B cell (primary cell): Measurements from ENCODE around the gene ETAA1. TPM values are rescaled to one million over a fixed set of nuclear protein-coding genes. Genes with fewer than 3 reads are reported as not detected.

Experiments used
- ATAC-seq: fragments of 200-7000 bp; cut with Tn5 transposase; one replicate; pipeline ENCODE4 v1.10.0; 2021; ENCODE audit warnings: low read depth, mild to moderate bottlenecking, moderate number of reproducible peaks, moderate library complexity
- CTCF ChIA-PET: fragments of 350-600 bp; sonication (Branson Sonifier 250); formaldehyde crosslinking; loops from one replicate; lab custom pipeline; 2021; ENCODE audit warnings: antibody characterized with exemption, inconsistent platforms; lab: Charles Lee
- POLR2A ChIA-PET: fragments of 350-600 bp; sonication (Branson Sonifier 250); formaldehyde crosslinking; loops from one replicate; lab custom pipeline; 2021; ENCODE audit warnings: antibody characterized with exemption; lab: Charles Lee
- DNase-seq: peaks from one replicate; pipeline ENCODE4 v3.0.0; 2013
- H2AFZ ChIP-seq: 2 replicates; pipeline ENCODE4 v1.6.1; 2012; ENCODE audit warnings: mild to moderate bottlenecking, low read depth, low read length; ENCODE audit not compliant: insufficient read depth, poor library complexity, severe bottlenecking
- H3K27ac ChIP-seq, 2 donors: 1 replicate in 1 of 2; 2 replicates in 1 of 2; pipeline ENCODE4 v1.5.1; 2012 to 2013; ENCODE audit warnings: low read length in 2 of 2, mild to moderate bottlenecking in 2 of 2, moderate library complexity in 1 of 2
- H3K27me3 ChIP-seq, 4 experiments: fragments of 200-600 bp in 1 of 4; sonication (generic) in 1 of 4; replicated peaks in 1 of 4; 1 replicate in 2 of 4; 2 replicates in 2 of 4; pipeline versions ENCODE4 v1.6.1 to v1.7.0; 2013 to 2016; ENCODE audit warnings: low read length in 3 of 4, mild to moderate bottlenecking in 2 of 4, mixed read lengths in 1 of 4, moderate library complexity in 1 of 4; ENCODE audit not compliant: insufficient read depth in 4 of 4, control insufficient read depth in 3 of 4; ENCODE audit errors: control extremely low read depth in 1 of 4
- H3K36me3 ChIP-seq, 2 experiments: replicated peaks in 1 of 2; 1 replicate in 1 of 2; 2 replicates in 1 of 2; pipeline versions ENCODE4 v1.6.1 to v1.7.1; 2013; ENCODE audit warnings: low read length in 1 of 2; ENCODE audit not compliant: insufficient read depth in 2 of 2, control insufficient read depth in 1 of 2; ENCODE audit errors: control extremely low read depth in 1 of 2, extremely low read depth in 1 of 2
- H3K4me1 ChIP-seq, 2 donors: fragments of 200-600 bp in 1 of 2; sonication (generic) in 1 of 2; 1 replicate in 1 of 2; 2 replicates in 1 of 2; pipeline versions ENCODE4 v1.5.1 to v1.6.1; 2013 to 2017; ENCODE audit warnings: low read length in 2 of 2; ENCODE audit not compliant: control insufficient read depth in 2 of 2, insufficient read depth in 2 of 2
- H3K4me2 ChIP-seq: replicated peaks from 2 replicates; pipeline ENCODE3; 2012; ENCODE audit warnings: mild to moderate bottlenecking, low read depth, low read length; ENCODE audit not compliant: poor library complexity, severe bottlenecking
- H3K4me3 ChIP-seq, 5 experiments: fragments of 200-600 bp in 1 of 5; sonication (generic) in 1 of 5; 1 replicate in 3 of 5; 2 replicates in 2 of 5; pipeline versions ENCODE4 v1.5.1 to v1.7.0; 2011 to 2016; ENCODE audit warnings: low read length in 4 of 5, mild to moderate bottlenecking in 4 of 5, low read depth in 2 of 5, control low read depth in 1 of 5, moderate library complexity in 1 of 5; ENCODE audit not compliant: insufficient read depth in 1 of 5; ENCODE audit errors: control extremely low read depth in 1 of 5, extremely low read depth in 1 of 5
- H3K79me2 ChIP-seq: fragments of 200-600 bp; sonication (generic); one replicate; pipeline ENCODE4 v1.6.0; 2016; ENCODE audit warnings: low read length; ENCODE audit not compliant: control insufficient read depth, insufficient read depth
- H3K9ac ChIP-seq: fragments of 200-600 bp; sonication (generic); 2 replicates; pipeline ENCODE4 v1.6.1; 2017; ENCODE audit warnings: mild to moderate bottlenecking, low read length, moderate library complexity
- H3K9me3 ChIP-seq, 3 donors: one replicate each; pipeline versions ENCODE4 v1.6.1 to v1.7.1; 2013; ENCODE audit warnings: low read length in 2 of 3; ENCODE audit not compliant: control insufficient read depth in 2 of 3, insufficient read depth in 1 of 3; ENCODE audit errors: control extremely low read depth in 1 of 3
- H4K20me1 ChIP-seq: 2 replicates; pipeline ENCODE4 v1.6.0; 2012; ENCODE audit warnings: mild to moderate bottlenecking, low read length; ENCODE audit not compliant: insufficient read depth, control insufficient read depth, poor library complexity, severe bottlenecking
- H3K27ac Mint-ChIP-seq: one replicate; pipeline ENCODE4 v1.8.0; 2021; ENCODE audit warnings: mixed read lengths
- H3K27me3 Mint-ChIP-seq: one replicate; pipeline ENCODE4 v1.8.0; 2021; ENCODE audit warnings: mixed read lengths
- H3K4me1 Mint-ChIP-seq: one replicate; pipeline ENCODE4 v1.8.0; 2021; ENCODE audit warnings: mixed read lengths
- H3K4me3 Mint-ChIP-seq: one replicate; pipeline ENCODE4 v1.8.0; 2021; ENCODE audit warnings: mixed read lengths
- H3K9me3 Mint-ChIP-seq: one replicate; pipeline ENCODE4 v1.8.0; 2022; ENCODE audit warnings: mixed read lengths; ENCODE audit not compliant: insufficient read depth
- CTCF ChIP-seq: fragments of 200-600 bp; IDR thresholded peaks from one replicate; pipeline ENCODE4 v1.8.0; 2022; ENCODE audit warnings: antibody characterized with exemption, mild to moderate bottlenecking
- EZH2 ChIP-seq: IDR thresholded peaks from 2 replicates; pipeline ENCODE4 v1.6.1; 2012; ENCODE audit warnings: borderline replicate concordance, low read depth, mild to moderate bottlenecking, moderate library complexity, low read length; ENCODE audit not compliant: insufficient read depth, poor library complexity, severe bottlenecking
- WGBS: methylation state at CpG from one replicate; pipeline ENCODE4 v1.1.5; 2013; ENCODE audit warnings: missing lambda C conversion rate; ENCODE audit not compliant: insufficient coverage; 5-methylcytosine and 5-hydroxymethylcytosine counted together
- intact Hi-C: fragments of 100-400 bp; cut with micrococcal nuclease; formaldehyde crosslinking; loops from one replicate; pipeline ENCODE4 v1.10.0; 2022
- polyA plus RNA-seq: library from polyadenylated mRNA; depleted of rRNA; stranded (reverse); fragments of >200 nt; gene quantifications from 2 replicates; pipeline ENCODE4 v1.2.3, GENCODE V29; 2012
- total RNA-seq, 2 donors: library from RNA; stranded (reverse); fragments of 120-200 nt in 1 of 2; gene quantifications; 1 replicate in 1 of 2; 2 replicates in 1 of 2; pipeline versions ENCODE4 v1.2.3 to v1.2.4, GENCODE V29; 2013 to 2022

The ETAA1 gene
- total and polyA plus RNA-seq, 2 donors (not counting 1 experiment from before 2014, with no cell fraction given), result 6.2 to 15.3 TPM

GRCh38 chr2:67400560-67401485, 3.7 kb downstream of the ETAA1 start:
- intact Hi-C loops, result no loop called here
- ChIA-PET CTCF (no interaction called here), POLR2A (no interaction called here)
- Histone ChIP-seq H3K79me2 (peaks cover 4% of the 10 kb centered on the region), H4K20me1 (no peaks in the 10 kb centered on the region), H3K9me3 (no peaks in the 10 kb centered on the region), H3K4me2 (no peak overlapping the region), H3K27ac (no peak overlapping the region), H2AFZ (no peak overlapping the region), H3K4me1 (peaks cover 0 to 4% of the 10 kb centered on the region in 2 donors), H3K9ac (no peak overlapping the region), H3K36me3 (peaks cover 1 to 24% of the 10 kb centered on the region in 2 experiments), H3K27me3 (no peaks in the 10 kb centered on the region), H3K4me3 (no peak overlapping the region)
- peaks cover 17% of the 10 kb centered on the region for H3K4me1 Mint-ChIP-seq
- no CpG with 5 or more reads among the region's 4 CpGs for WGBS
- H3K27me3 Mint-ChIP-seq, result no peaks in the 10 kb centered on the region
- TF ChIP-seq EZH2 (no peak), CTCF (no peak)
- ATAC-seq (no peak), DNase-seq (no peak)
- no peak overlapping the region for H3K27ac Mint-ChIP-seq
- no peaks in the 10 kb centered on the region for H3K9me3 Mint-ChIP-seq
- H3K4me3 Mint-ChIP-seq, result no peak overlapping the region

- no peak overlapping the region for H3K27ac ChIP-seq
- no peak overlapping the region for H2AFZ ChIP-seq
- ATAC-seq, result no peak
- H3K36me3 ChIP-seq, result peaks cover 9 to 36% of the 10 kb centered on the region in 2 experiments
- H3K27me3 ChIP-seq, result no peaks in the 10 kb centered on the region
- H3K4me1 Mint-ChIP-seq, result peaks cover 6% of the 10 kb centered on the region
- H3K27ac Mint-ChIP-seq, result no peak overlapping the region
- no peaks in the 10 kb centered on the region for H3K27me3 Mint-ChIP-seq
- H3K79me2 ChIP-seq, result no peaks in the 10 kb centered on the region
- intact Hi-C loops, result no loop called here
- H3K9me3 ChIP-seq, result no peaks in the 10 kb centered on the region
- no peaks in the 10 kb centered on the region for H3K4me1 ChIP-seq
- DNase-seq, result no peak
- no peak overlapping the region for H3K4me3 ChIP-seq
- no peaks in the 10 kb centered on the region for H3K9me3 Mint-ChIP-seq
- no peaks in the 10 kb centered on the region for H4K20me1 ChIP-seq
- TF ChIP-seq CTCF, result no peak
- TF ChIP-seq EZH2, result no peak
- ChIA-PET CTCF (no interaction called here), POLR2A (no interaction called here)
- H3K9ac ChIP-seq, result no peak overlapping the region
- H3K4me3 Mint-ChIP-seq, result no peak overlapping the region
- H3K4me2 ChIP-seq, result no peak overlapping the region
Measured at GRCh38 chr2:67408346-67408745, 11.2 kb downstream of the ETAA1 start.
